ENCODE measurements around the gene PLEK. TPM values are rescaled to one million over a fixed set of nuclear protein-coding genes. Genes with fewer than 3 reads are reported as not detected.

The PLEK gene
- total and polyA plus RNA-seq, 9 of the 15 experiments (the other 6 are each of a cell fraction or from before 2014, with no cell fraction given): 0.14 to 1.2 (median 0.36) TPM

DNA sequence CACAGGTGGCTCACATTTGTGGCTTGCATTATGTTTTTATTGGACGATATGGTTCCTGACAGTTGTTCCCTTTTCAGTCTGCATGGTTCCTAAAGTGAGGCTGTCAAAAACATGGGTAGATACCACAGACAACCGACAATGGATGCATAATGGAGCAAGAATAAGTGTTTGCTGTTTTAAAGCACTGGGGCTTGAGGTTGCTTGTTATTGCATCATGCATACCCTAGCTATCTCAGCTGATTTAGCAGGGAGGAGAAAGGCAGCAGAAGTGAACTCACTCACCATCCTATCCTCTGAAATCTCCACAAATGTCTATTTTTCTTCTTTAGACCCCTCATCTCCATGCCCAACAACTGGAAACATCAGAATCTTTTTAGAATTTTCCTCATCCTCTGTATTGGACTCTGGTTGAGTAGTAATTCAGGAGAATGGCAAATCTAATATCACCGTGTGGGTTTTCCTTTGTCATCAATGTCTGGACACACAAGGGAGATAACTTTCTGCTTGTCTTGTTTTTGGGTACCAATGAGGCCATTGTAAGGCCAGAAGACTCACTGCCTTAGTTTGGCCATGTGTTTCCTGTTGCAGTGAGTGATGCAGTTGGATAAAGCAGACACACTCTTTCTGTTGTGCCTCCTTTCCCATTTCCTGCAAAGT, 55.3 kb downstream of the PLEK start (continued):
- TF ChIP-seq, protein P1, sequence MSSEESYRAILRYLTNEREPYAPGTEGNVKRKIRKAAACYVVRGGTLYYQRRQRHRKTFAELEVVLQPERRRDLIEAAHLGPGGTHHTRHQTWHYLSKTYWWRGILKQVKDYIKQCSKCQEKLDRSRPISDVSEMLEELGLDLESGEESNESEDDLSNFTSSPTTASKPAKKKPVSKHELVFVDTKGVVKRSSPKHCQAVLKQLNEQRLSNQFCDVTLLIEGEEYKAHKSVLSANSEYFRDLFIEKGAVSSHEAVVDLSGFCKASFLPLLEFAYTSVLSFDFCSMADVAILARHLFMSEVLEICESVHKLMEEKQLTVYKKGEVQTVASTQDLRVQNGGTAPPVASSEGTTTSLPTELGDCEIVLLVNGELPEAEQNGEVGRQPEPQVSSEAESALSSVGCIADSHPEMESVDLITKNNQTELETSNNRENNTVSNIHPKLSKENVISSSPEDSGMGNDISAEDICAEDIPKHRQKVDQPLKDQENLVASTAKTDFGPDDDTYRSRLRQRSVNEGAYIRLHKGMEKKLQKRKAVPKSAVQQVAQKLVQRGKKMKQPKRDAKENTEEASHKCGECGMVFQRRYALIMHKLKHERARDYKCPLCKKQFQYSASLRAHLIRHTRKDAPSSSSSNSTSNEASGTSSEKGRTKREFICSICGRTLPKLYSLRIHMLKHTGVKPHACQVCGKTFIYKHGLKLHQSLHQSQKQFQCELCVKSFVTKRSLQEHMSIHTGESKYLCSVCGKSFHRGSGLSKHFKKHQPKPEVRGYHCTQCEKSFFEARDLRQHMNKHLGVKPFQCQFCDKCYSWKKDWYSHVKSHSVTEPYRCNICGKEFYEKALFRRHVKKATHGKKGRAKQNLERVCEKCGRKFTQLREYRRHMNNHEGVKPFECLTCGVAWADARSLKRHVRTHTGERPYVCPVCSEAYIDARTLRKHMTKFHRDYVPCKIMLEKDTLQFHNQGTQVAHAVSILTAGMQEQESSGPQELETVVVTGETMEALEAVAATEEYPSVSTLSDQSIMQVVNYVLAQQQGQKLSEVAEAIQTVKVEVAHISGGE (CRISPR knock-in tag; IDR thresholded peaks at IDR 0.05): no peak
- TF ChIP-seq ZNF24 (IDR thresholded peaks at IDR 0.05) (peak; percentile 68; the same call in 1 of the 2 replicates), KLF16 (IDR thresholded peaks at IDR 0.05) (no peak), HNRNPL (IDR thresholded peaks at IDR 0.05; ENCODE audit: low read depth, low read length) (no peak), GATAD2A (IDR thresholded peaks at IDR 0.05) (no peak), TEAD2 (tag; IDR thresholded peaks at IDR 0.05) (peak; percentile 62; the same call in 1 of the 2 replicates)
- TF ChIP-seq, protein P2, sequence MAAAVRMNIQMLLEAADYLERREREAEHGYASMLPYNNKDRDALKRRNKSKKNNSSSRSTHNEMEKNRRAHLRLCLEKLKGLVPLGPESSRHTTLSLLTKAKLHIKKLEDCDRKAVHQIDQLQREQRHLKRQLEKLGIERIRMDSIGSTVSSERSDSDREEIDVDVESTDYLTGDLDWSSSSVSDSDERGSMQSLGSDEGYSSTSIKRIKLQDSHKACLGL (CRISPR knock-in tag; IDR thresholded peaks at IDR 0.05; ENCODE audit: borderline replicate concordance, poor library complexity, severe bottlenecking): peak; percentile 38
- TF ChIP-seq, protein P3, sequence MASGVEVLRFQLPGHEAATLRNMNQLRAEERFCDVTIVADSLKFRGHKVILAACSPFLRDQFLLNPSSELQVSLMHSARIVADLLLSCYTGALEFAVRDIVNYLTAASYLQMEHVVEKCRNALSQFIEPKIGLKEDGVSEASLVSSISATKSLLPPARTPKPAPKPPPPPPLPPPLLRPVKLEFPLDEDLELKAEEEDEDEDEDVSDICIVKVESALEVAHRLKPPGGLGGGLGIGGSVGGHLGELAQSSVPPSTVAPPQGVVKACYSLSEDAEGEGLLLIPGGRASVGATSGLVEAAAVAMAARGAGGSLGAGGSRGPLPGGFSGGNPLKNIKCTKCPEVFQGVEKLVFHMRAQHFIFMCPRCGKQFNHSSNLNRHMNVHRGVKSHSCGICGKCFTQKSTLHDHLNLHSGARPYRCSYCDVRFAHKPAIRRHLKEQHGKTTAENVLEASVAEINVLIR (CRISPR knock-in tag; IDR thresholded peaks at IDR 0.05): peak; percentile 28; the same call in 1 of the 2 replicates
- TF ChIP-seq, protein P4, sequence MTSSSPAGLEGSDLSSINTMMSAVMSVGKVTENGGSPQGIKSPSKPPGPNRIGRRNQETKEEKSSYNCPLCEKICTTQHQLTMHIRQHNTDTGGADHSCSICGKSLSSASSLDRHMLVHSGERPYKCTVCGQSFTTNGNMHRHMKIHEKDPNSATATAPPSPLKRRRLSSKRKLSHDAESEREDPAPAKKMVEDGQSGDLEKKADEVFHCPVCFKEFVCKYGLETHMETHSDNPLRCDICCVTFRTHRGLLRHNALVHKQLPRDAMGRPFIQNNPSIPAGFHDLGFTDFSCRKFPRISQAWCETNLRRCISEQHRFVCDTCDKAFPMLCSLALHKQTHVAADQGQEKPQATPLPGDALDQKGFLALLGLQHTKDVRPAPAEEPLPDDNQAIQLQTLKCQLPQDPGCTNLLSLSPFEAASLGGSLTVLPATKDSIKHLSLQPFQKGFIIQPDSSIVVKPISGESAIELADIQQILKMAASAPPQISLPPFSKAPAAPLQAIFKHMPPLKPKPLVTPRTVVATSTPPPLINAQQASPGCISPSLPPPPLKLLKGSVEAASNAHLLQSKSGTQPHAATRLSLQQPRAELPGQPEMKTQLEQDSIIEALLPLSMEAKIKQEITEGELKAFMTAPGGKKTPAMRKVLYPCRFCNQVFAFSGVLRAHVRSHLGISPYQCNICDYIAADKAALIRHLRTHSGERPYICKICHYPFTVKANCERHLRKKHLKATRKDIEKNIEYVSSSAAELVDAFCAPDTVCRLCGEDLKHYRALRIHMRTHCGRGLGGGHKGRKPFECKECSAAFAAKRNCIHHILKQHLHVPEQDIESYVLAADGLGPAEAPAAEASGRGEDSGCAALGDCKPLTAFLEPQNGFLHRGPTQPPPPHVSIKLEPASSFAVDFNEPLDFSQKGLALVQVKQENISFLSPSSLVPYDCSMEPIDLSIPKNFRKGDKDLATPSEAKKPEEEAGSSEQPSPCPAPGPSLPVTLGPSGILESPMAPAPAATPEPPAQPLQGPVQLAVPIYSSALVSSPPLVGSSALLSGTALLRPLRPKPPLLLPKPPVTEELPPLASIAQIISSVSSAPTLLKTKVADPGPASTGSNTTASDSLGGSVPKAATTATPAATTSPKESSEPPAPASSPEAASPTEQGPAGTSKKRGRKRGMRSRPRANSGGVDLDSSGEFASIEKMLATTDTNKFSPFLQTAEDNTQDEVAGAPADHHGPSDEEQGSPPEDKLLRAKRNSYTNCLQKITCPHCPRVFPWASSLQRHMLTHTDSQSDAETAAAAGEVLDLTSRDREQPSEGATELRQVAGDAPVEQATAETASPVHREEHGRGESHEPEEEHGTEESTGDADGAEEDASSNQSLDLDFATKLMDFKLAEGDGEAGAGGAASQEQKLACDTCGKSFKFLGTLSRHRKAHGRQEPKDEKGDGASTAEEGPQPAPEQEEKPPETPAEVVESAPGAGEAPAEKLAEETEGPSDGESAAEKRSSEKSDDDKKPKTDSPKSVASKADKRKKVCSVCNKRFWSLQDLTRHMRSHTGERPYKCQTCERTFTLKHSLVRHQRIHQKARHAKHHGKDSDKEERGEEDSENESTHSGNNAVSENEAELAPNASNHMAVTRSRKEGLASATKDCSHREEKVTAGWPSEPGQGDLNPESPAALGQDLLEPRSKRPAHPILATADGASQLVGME (CRISPR knock-in tag; IDR thresholded peaks at IDR 0.05): peak; percentile 94
- TF ChIP-seq, protein P5, sequence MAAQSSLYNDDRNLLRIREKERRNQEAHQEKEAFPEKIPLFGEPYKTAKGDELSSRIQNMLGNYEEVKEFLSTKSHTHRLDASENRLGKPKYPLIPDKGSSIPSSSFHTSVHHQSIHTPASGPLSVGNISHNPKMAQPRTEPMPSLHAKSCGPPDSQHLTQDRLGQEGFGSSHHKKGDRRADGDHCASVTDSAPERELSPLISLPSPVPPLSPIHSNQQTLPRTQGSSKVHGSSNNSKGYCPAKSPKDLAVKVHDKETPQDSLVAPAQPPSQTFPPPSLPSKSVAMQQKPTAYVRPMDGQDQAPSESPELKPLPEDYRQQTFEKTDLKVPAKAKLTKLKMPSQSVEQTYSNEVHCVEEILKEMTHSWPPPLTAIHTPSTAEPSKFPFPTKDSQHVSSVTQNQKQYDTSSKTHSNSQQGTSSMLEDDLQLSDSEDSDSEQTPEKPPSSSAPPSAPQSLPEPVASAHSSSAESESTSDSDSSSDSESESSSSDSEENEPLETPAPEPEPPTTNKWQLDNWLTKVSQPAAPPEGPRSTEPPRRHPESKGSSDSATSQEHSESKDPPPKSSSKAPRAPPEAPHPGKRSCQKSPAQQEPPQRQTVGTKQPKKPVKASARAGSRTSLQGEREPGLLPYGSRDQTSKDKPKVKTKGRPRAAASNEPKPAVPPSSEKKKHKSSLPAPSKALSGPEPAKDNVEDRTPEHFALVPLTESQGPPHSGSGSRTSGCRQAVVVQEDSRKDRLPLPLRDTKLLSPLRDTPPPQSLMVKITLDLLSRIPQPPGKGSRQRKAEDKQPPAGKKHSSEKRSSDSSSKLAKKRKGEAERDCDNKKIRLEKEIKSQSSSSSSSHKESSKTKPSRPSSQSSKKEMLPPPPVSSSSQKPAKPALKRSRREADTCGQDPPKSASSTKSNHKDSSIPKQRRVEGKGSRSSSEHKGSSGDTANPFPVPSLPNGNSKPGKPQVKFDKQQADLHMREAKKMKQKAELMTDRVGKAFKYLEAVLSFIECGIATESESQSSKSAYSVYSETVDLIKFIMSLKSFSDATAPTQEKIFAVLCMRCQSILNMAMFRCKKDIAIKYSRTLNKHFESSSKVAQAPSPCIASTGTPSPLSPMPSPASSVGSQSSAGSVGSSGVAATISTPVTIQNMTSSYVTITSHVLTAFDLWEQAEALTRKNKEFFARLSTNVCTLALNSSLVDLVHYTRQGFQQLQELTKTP (IDR thresholded peaks at IDR 0.05; ENCODE audit: low read depth in 1 of 2, partially characterized antibody in 2 of 2): peak; percentile 62 to 71
